ENCODE results near the gene NOVA2. TPM values are rescaled to one million over a fixed set of nuclear protein-coding genes. Genes with fewer than 3 reads are reported as not detected.

Gene NOVA2
- total and polyA plus RNA-seq, 2 of the 8 experiments (the other 6 are each of a cell fraction or from before 2014, with no cell fraction given) = 3.2 to 24.6 TPM

- H3K4me1 ChIP-seq (replicated peaks in 1 of 4; ENCODE audit: control insufficient read depth in 3 of 4, insufficient read depth in 4 of 4, low read length in 3 of 4) = peaks cover 0 to 2% (median under 1%) of the 10 kb centered on the region in 4 experiments; a peak in 3 of 7 replicates
- H4K20me1 ChIP-seq (replicated peaks in 1 of 2; ENCODE audit: control insufficient read depth in 1 of 2, insufficient read depth in 2 of 2, low read length in 2 of 2) = peaks cover 2 to 10% of the 10 kb centered on the region in 2 experiments
- H2BK120ac ChIP-seq (replicated peaks; ENCODE audit: low read depth, low read length) = no peak overlapping the region
- 0% methylated on average over 40 of the region's 69 CpGs; no CpG with 5 or more reads in 1 of the 2 experiments for WGBS, 2 experiments (ENCODE audit: extremely low coverage in 1 of 2, insufficient coverage in 1 of 2, insufficient read length in 1 of 2, insufficient replicate concordance in 2 of 2, low coverage in 1 of 2, low lambda C conversion rate in 2 of 2, missing lambda C conversion rate in 1 of 2)
- POLR2A ChIA-PET (ENCODE audit: partially characterized antibody) = interaction anchor here (0.7 to 3.4 kb wide), 8 partner anchors 9 to 84 kb away, joined by 3 to 21 read pairs (median 4); partner anchors contain the start of gene IRF2BP1
- H4K5ac ChIP-seq (ENCODE audit: insufficient read length, low read depth, low read length) = no peak overlapping the region
- peak overlapping the region; percentile 83 to 95 for H3K4me2 ChIP-seq (ENCODE audit: insufficient read depth in 1 of 2, low read depth in 2 of 2, low read length in 2 of 2)
- H2BK12ac ChIP-seq (ENCODE audit: low read depth, low read length) = 0 out of 2 replicates have a peak overlapping the region, but pooled peaks have one; percentile 68
- H3K23ac ChIP-seq (ENCODE audit: insufficient read length) = no peak overlapping the region
- peak overlapping the region; percentile 89; the same call in 1 of the 2 replicates for H4K8ac ChIP-seq (ENCODE audit: extremely low read depth, insufficient read depth, low read length)
- H3K27ac ChIP-seq (ENCODE audit: low read depth, low read length) = no peak overlapping the region
- H3K4ac ChIP-seq (replicated peaks; ENCODE audit: insufficient read length, low read depth, low read length) = no peak overlapping the region
- peak overlapping the region; percentile 58 to 74 (median 66) for H3K4me3 ChIP-seq (ENCODE audit: extremely low read depth in 1 of 4, insufficient read depth in 2 of 4, low read depth in 3 of 4, low read length in 4 of 4)
- no peak overlapping the region for H2BK5ac ChIP-seq (ENCODE audit: low read depth, low read length)
- no peak for FAIRE-seq
- no peak overlapping the region for H2AK5ac ChIP-seq (ENCODE audit: low read depth, low read length)
- no peaks in the 10 kb centered on the region for H3K79me2 ChIP-seq (ENCODE audit: control insufficient read depth in 1 of 2, insufficient read depth in 2 of 2, low read length in 2 of 2)
- H3K56ac ChIP-seq (replicated peaks; ENCODE audit: insufficient read length, low read depth, low read length) = peak overlapping the region; percentile 30
- H3K23me2 ChIP-seq (ENCODE audit: low read depth, low read length) = peaks cover 22% of the 10 kb centered on the region; the same call in 1 of the 2 replicates
- no peak overlapping the region for H2BK15ac ChIP-seq (ENCODE audit: low read length)
- peaks cover 3% of the 10 kb centered on the region; the same call in 1 of the 2 replicates for H3K79me1 ChIP-seq (ENCODE audit: low read depth, low read length)
- H4K91ac ChIP-seq (replicated peaks; ENCODE audit: insufficient read length, low read length) = peak overlapping the region; percentile 96
- peaks cover 0 to 8% (median 2%) of the 10 kb centered on the region in 4 experiments; a peak in 3 of 8 replicates for H3K36me3 ChIP-seq (ENCODE audit: control insufficient read depth in 2 of 4, insufficient read depth in 4 of 4, low read length in 3 of 4)
- CTCF ChIA-PET (ENCODE audit: partially characterized antibody) = interaction anchor here (0.7 to 3.2 kb wide), 8 partner anchors 9 to 107 kb away, joined by 3 to 11 read pairs (median 6); no protein-coding TSS in a partner anchor
- H3K14ac ChIP-seq (ENCODE audit: insufficient read length) = no peak overlapping the region
- 0 out of 7 replicates have a peak overlapping the region, but pooled peaks of 1 of the 4 experiments have one; percentile 29 for H3K9ac ChIP-seq (replicated peaks in 1 of 4; ENCODE audit: extremely low read depth in 1 of 4, low read depth in 3 of 4, low read length in 3 of 4)
- no peaks in the 10 kb centered on the region for H3K9me3 ChIP-seq (ENCODE audit: insufficient read depth in 2 of 2, low read depth in 1 of 2, low read length in 1 of 2)
- H2AFZ ChIP-seq (ENCODE audit: low read length) = no peak overlapping the region
- H2BK20ac ChIP-seq (ENCODE audit: low read length) = no peak overlapping the region
- H3K27me3 ChIP-seq (replicated peaks in 1 of 4; ENCODE audit: control insufficient read depth in 3 of 4, extremely low read depth in 1 of 4, insufficient read depth in 3 of 4, low read length in 3 of 4) = peaks cover 0 to 16% (median 11%) of the 10 kb centered on the region in 4 experiments; a peak in 6 of 7 replicates
- DNase-seq (ENCODE audit: low read depth in 1 of 2, low spot score in 2 of 2) = no peak
- no peak overlapping the region; the same call in 1 of the 2 replicates for H3K18ac ChIP-seq (ENCODE audit: extremely low read depth, low read length)
- TF ChIP-seq SRF (IDR thresholded peaks at IDR 0.05; ENCODE audit: low read depth, low read length) = no peak
- TF ChIP-seq, protein P1, sequence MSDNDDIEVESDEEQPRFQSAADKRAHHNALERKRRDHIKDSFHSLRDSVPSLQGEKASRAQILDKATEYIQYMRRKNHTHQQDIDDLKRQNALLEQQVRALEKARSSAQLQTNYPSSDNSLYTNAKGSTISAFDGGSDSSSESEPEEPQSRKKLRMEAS (IDR thresholded peaks at IDR 0.05) = peak; percentile 69; the same call in 1 of the 2 replicates
- no peak for TF ChIP-seq SP4 (IDR thresholded peaks at IDR 0.05; ENCODE audit: low read length)
- peak in 1 of 3 experiments; percentile 0; a peak in 1 of 4 replicates for TF ChIP-seq CTCF (IDR thresholded peaks at IDR 0.05; ENCODE audit: control extremely low read depth in 1 of 3, insufficient read depth in 1 of 3, low read depth in 1 of 3, low read length in 3 of 3)
- no peak for TF ChIP-seq SP1 (IDR thresholded peaks at IDR 0.05; ENCODE audit: low read depth, low read length)
- TF ChIP-seq, protein P2, sequence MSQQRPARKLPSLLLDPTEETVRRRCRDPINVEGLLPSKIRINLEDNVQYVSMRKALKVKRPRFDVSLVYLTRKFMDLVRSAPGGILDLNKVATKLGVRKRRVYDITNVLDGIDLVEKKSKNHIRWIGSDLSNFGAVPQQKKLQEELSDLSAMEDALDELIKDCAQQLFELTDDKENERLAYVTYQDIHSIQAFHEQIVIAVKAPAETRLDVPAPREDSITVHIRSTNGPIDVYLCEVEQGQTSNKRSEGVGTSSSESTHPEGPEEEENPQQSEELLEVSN (IDR thresholded peaks at IDR 0.05) = peak; percentile 31
- TF ChIP-seq, protein P3, sequence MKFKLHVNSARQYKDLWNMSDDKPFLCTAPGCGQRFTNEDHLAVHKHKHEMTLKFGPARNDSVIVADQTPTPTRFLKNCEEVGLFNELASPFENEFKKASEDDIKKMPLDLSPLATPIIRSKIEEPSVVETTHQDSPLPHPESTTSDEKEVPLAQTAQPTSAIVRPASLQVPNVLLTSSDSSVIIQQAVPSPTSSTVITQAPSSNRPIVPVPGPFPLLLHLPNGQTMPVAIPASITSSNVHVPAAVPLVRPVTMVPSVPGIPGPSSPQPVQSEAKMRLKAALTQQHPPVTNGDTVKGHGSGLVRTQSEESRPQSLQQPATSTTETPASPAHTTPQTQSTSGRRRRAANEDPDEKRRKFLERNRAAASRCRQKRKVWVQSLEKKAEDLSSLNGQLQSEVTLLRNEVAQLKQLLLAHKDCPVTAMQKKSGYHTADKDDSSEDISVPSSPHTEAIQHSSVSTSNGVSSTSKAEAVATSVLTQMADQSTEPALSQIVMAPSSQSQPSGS (IDR thresholded peaks at IDR 0.05; ENCODE audit: low read length) = no peak
Observed at GRCh38 chr19:45901432-45901911, 72.2 kb downstream of the NOVA2 start.
